SK-N-SH (cell line): ENCODE data around the gene LMO4. TPM values are rescaled to one million over a fixed set of nuclear protein-coding genes. Genes with fewer than 3 reads are reported as not detected.

ENCODE experiments used
- CTCF ChIA-PET: fragments of 300-600, 350-600 bp; formaldehyde crosslinking; extraction: SDS; loops from one replicate; lab custom pipeline; 2021; lab: Yijun Ruan, JAX
- POLR2A ChIA-PET: fragments of 350-600 bp; sonication (Branson Sonifier 250); formaldehyde crosslinking; extraction: SDS; loops from one replicate; lab custom pipeline; 2020; ENCODE audit warnings: antibody characterized with exemption, inconsistent platforms; lab: Yijun Ruan, JAX
- DNase-seq: peaks from one replicate; pipeline ENCODE4 v3.0.0; 2012
- H2AFZ ChIP-seq: fragments of 200-600 bp; sonication (generic); 2 replicates; pipeline ENCODE4 v1.8.1; 2016; ENCODE audit warnings: antibody characterized with exemption, mild to moderate bottlenecking, low read depth
- H3F3A ChIP-seq: fragments of 200-600 bp; sonication (generic); replicated peaks from 2 replicates; pipeline ENCODE3; 2016; ENCODE audit warnings: antibody characterized with exemption, mild to moderate bottlenecking; ENCODE audit not compliant: insufficient read depth
- H3K27ac ChIP-seq, 2 experiments: fragments of 200-500 bp in 1 of 2; fragments of 200-600 bp in 1 of 2; sonication (Bioruptor generic) in 1 of 2; sonication (generic), shearing (Covaris generic) in 1 of 2; 2 replicates each; pipeline versions ENCODE4 v1.5.1 to v1.6.1; 2014 to 2016; ENCODE audit warnings: low read depth in 2 of 2, inconsistent platforms in 1 of 2, low read length in 1 of 2, mild to moderate bottlenecking in 1 of 2, mixed read lengths in 1 of 2
- H3K27me3 ChIP-seq: fragments of 200-600 bp; sonication (generic), shearing (Covaris generic); 2 replicates; pipeline ENCODE4 v1.6.1; 2016; ENCODE audit warnings: mixed run types; ENCODE audit not compliant: insufficient read depth
- H3K36me3 ChIP-seq, 2 experiments: fragments of 200-500 bp in 1 of 2; fragments of 200-600 bp in 1 of 2; sonication (Bioruptor generic) in 1 of 2; sonication (generic) in 1 of 2; replicated peaks in 1 of 2; 2 replicates each; pipeline versions ENCODE3 to v1.5.1; 2014 to 2016; ENCODE audit warnings: low read length in 1 of 2, mild to moderate bottlenecking in 1 of 2; ENCODE audit not compliant: insufficient read depth in 2 of 2, control insufficient read depth in 1 of 2
- H3K4me1 ChIP-seq, 2 experiments: fragments of 200-500 bp in 1 of 2; fragments of 200-600 bp in 1 of 2; sonication (Bioruptor generic) in 1 of 2; sonication (generic), shearing (Covaris generic) in 1 of 2; 2 replicates each; pipeline versions ENCODE4 v1.5.1 to v1.6.1; 2014 to 2016; ENCODE audit warnings: low read depth in 1 of 2, low read length in 1 of 2, mixed run types in 1 of 2; ENCODE audit not compliant: insufficient read depth in 2 of 2, control insufficient read depth in 1 of 2
- H3K4me2 ChIP-seq: fragments of 200-600 bp; sonication (generic), shearing (Covaris generic); 2 replicates; pipeline ENCODE4 v1.6.1; 2017; ENCODE audit warnings: mixed run types
- H3K4me3 ChIP-seq, 2 experiments: fragments of 200-500 bp in 1 of 2; fragments of 200-600 bp in 1 of 2; sonication (Bioruptor generic) in 1 of 2; sonication (generic), shearing (Covaris generic) in 1 of 2; 2 replicates each; pipeline versions ENCODE4 v1.5.1 to v1.8.1; 2014 to 2016; ENCODE audit warnings: low read depth in 2 of 2, inconsistent platforms in 1 of 2, low read length in 1 of 2, mild to moderate bottlenecking in 1 of 2, mixed read lengths in 1 of 2, moderate library complexity in 1 of 2
- H3K79me2 ChIP-seq: fragments of 200-600 bp; sonication (generic); 2 replicates; pipeline ENCODE4 v1.8.1; 2017; ENCODE audit warnings: mild to moderate bottlenecking; ENCODE audit not compliant: insufficient read depth
- H3K9ac ChIP-seq: fragments of 200-600 bp; sonication (generic); 2 replicates; pipeline ENCODE4 v1.6.1; 2017; ENCODE audit warnings: mixed run types
- H3K9me2 ChIP-seq: fragments of 200-600 bp; sonication (generic); 2 replicates; pipeline ENCODE4 v1.6.1; 2017; ENCODE audit warnings: mixed run types
- H3K9me3 ChIP-seq: fragments of 200-600 bp; sonication (generic); 2 replicates; pipeline ENCODE4 v1.6.1; 2017; ENCODE audit warnings: mixed run types, mild to moderate bottlenecking, moderate library complexity
- H4K20me1 ChIP-seq: fragments of 200-600 bp; sonication (generic); 2 replicates; pipeline ENCODE4 v1.6.1; 2017; ENCODE audit warnings: mild to moderate bottlenecking, mixed run types; ENCODE audit not compliant: insufficient read depth
- ELF1 ChIP-seq: IDR thresholded peaks from 2 replicates; pipeline ENCODE4 v1.4.0; 2012
- EP300 ChIP-seq, 2 experiments: IDR thresholded peaks; 2 replicates each; pipeline versions ENCODE4 v1.4.0 to v1.6.1; 2012; ENCODE audit warnings: borderline replicate concordance in 1 of 2, low read depth in 1 of 2, low read length in 1 of 2
- FOSL2 ChIP-seq: IDR thresholded peaks from 2 replicates; pipeline ENCODE4 v1.4.0; 2012; ENCODE audit warnings: low read depth, mild to moderate bottlenecking, moderate library complexity, borderline replicate concordance
- FOXJ3 ChIP-seq: sonication (generic); formaldehyde crosslinking; IDR thresholded peaks from 2 replicates; pipeline ENCODE4 v1.5.1; 2020; ENCODE audit warnings: mild to moderate bottlenecking, missing genetic modification reagents
- FOXM1 ChIP-seq: IDR thresholded peaks from 2 replicates; pipeline ENCODE4 v1.4.0; 2012; ENCODE audit warnings: low read depth, mild to moderate bottlenecking
- GATA2 ChIP-seq: sonication (generic); formaldehyde crosslinking; IDR thresholded peaks from 2 replicates; pipeline ENCODE4 v1.5.0; 2020; ENCODE audit warnings: mild to moderate bottlenecking, missing genetic modification reagents
- JUND ChIP-seq: IDR thresholded peaks from 2 replicates; pipeline ENCODE4 v1.4.0; 2012
- NFIC ChIP-seq: IDR thresholded peaks from 2 replicates; pipeline ENCODE4 v1.4.0; 2012; ENCODE audit warnings: borderline replicate concordance
- NRF1 ChIP-seq: IDR thresholded peaks from 2 replicates; pipeline ENCODE4 v1.6.1; 2012; ENCODE audit warnings: low read depth, mild to moderate bottlenecking, low read length
- PBX3 ChIP-seq: IDR thresholded peaks from 2 replicates; pipeline ENCODE4; 2012
- RAD21 ChIP-seq: IDR thresholded peaks from 2 replicates; pipeline ENCODE4 v1.6.1; 2012; ENCODE audit warnings: mild to moderate bottlenecking, low read length
- REST ChIP-seq: IDR thresholded peaks from 2 replicates; pipeline ENCODE4 v1.6.1; 2012; ENCODE audit warnings: mild to moderate bottlenecking, low read depth, low read length, moderate library complexity
- RFX5 ChIP-seq: IDR thresholded peaks from 2 replicates; pipeline ENCODE4 v1.6.1; 2012; ENCODE audit warnings: mild to moderate bottlenecking, improper control_type of control experiment, low read length
- SIN3A ChIP-seq: IDR thresholded peaks from 2 replicates; pipeline ENCODE4 v1.6.1; 2012; ENCODE audit warnings: low read depth, mild to moderate bottlenecking, low read length, moderate library complexity, borderline replicate concordance
- TCF12 ChIP-seq: IDR thresholded peaks from 2 replicates; pipeline ENCODE4 v1.4.0; 2012
- USF1 ChIP-seq: IDR thresholded peaks from 2 replicates; pipeline ENCODE4 v1.4.0; 2012; ENCODE audit warnings: low read depth, borderline replicate concordance
- USF2 ChIP-seq: fragments of 150-350 bp; IDR thresholded peaks from 2 replicates; pipeline ENCODE4 v1.6.1; 2017; ENCODE audit warnings: antibody characterized with exemption, low read length, low read depth, borderline replicate concordance
- WGBS: methylation state at CpG from one replicate; pipeline ENCODE4 v1.1.6; 2017; ENCODE audit warnings: low lambda C conversion rate; 5-methylcytosine and 5-hydroxymethylcytosine counted together
- polyA plus RNA-seq, 3 experiments: library from polyadenylated mRNA; depleted of rRNA; stranded (reverse); fragments of >200 nt; gene quantifications; 2 replicates each; pipeline ENCODE4 v1.2.3, GENCODE V29; 2012
- TF ChIP-seq, protein P1 (sequence below): IDR thresholded peaks from 2 replicates; pipeline ENCODE4 v1.4.0; 2012; ENCODE audit warnings: low read depth, borderline replicate concordance

The LMO4 gene
- polyA plus RNA-seq, 1 of the 3 experiments (the other 2 are of a cell fraction) = 64.7 TPM

- Histone ChIP-seq H3F3A (peaks cover 16% of the 10 kb centered on the region), H3K27me3 (no peaks in the 10 kb centered on the region), H3K36me3 (peaks cover 73 to 84% of the 10 kb centered on the region in 2 experiments), H3K4me3 (no peak overlapping the region), H3K9me3 (no peaks in the 10 kb centered on the region), H2AFZ (no peak overlapping the region), H3K27ac (no peak overlapping the region), H3K4me2 (no peak overlapping the region), H4K20me1 (0 out of 2 replicates have a peak, but pooled peaks cover 4% of the 10 kb centered on the region), H3K9ac (no peak overlapping the region), H3K4me1 (no peaks in the 10 kb centered on the region), H3K79me2 (peaks cover 46% of the 10 kb centered on the region), H3K9me2 (no peaks in the 10 kb centered on the region)
- 96% methylated on average over 3 of the region's 3 CpGs for whole genome bisulfite sequencing
- TF ChIP-seq SIN3A (no peak), NRF1 (no peak), NFIC (no peak), REST (no peak), FOXM1 (no peak), USF1 (no peak), EP300 (IDR thresholded peaks at IDR 0.05; ENCODE audit: borderline replicate concordance in 1 of 2, low read depth in 1 of 2, low read length in 1 of 2) (no peak), PBX3 (no peak)
- ChIA-PET POLR2A (no interaction called here), CTCF (interaction anchor here (2.5 kb wide), 1 partner anchor 9 kb away, joined by 13 read pairs; no protein-coding TSS in a partner anchor)
- DNase-seq = no peak
Measured at GRCh38 chr1:87344231-87344630, 15.6 kb downstream of the LMO4 start.

- Histone ChIP-seq H3K9me3 (no peaks in the 10 kb centered on the region), H3K36me3 (peaks cover 53 to 64% of the 10 kb centered on the region in 2 experiments), H3K79me2 (peaks cover 27% of the 10 kb centered on the region), H3K9me2 (no peaks in the 10 kb centered on the region), H3K27me3 (no peaks in the 10 kb centered on the region), H3K27ac (no peak overlapping the region; a peak in 1 of 4 replicates), H3F3A (peaks cover 12% of the 10 kb centered on the region), H3K4me1 (no peaks in the 10 kb centered on the region), H3K4me2 (no peak overlapping the region), H2AFZ (no peak overlapping the region), H3K9ac (no peak overlapping the region), H3K4me3 (no peak overlapping the region), H4K20me1 (no peaks in the 10 kb centered on the region)
- 90% methylated on average over 8 of the region's 8 CpGs for WGBS
- DNase-seq = no peak
- CTCF ChIA-PET = interaction anchor here (1.1 to 2.5 kb wide), 3 partner anchors 11 to 20 kb away, joined by 3 to 13 read pairs (median 6); partner anchors contain the start of gene LMO4
- POLR2A ChIA-PET = no interaction called here
- TF ChIP-seq JUND (no peak), FOSL2 (no peak), USF2 (no peak), ELF1 (no peak), TCF12 (no peak), RFX5 (no peak), FOXJ3 (CRISPR knock-in tag) (no peak), RAD21 (no peak), PBX3 (no peak), GATA2 (CRISPR knock-in tag) (no peak)
- TF ChIP-seq, protein P1, sequence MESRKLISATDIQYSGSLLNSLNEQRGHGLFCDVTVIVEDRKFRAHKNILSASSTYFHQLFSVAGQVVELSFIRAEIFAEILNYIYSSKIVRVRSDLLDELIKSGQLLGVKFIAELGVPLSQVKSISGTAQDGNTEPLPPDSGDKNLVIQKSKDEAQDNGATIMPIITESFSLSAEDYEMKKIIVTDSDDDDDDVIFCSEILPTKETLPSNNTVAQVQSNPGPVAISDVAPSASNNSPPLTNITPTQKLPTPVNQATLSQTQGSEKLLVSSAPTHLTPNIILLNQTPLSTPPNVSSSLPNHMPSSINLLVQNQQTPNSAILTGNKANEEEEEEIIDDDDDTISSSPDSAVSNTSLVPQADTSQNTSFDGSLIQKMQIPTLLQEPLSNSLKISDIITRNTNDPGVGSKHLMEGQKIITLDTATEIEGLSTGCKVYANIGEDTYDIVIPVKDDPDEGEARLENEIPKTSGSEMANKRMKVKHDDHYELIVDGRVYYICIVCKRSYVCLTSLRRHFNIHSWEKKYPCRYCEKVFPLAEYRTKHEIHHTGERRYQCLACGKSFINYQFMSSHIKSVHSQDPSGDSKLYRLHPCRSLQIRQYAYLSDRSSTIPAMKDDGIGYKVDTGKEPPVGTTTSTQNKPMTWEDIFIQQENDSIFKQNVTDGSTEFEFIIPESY = no peak
Measured at GRCh38 chr1:87346130-87346814, 17.6 kb downstream of the LMO4 start.
